Central memory CD8-positive, alpha-beta T cell (primary cell): Measurements from ENCODE around the gene SIGLEC15.
A peak's percentile ranks its signal among the peaks of the same experiment; 100 is the strongest.

Experiments used
- ATAC-seq: fragments of 150-1000 bp; cut with Tn5 transposase; replicated peaks from 2 replicates; pipeline ENCODE4 v1.10.0; 2022; ENCODE audit warnings: mild to moderate bottlenecking, moderate FRiP score, moderate number of reproducible peaks; ENCODE audit not compliant: poor library complexity, severe bottlenecking; ENCODE audit errors: extremely low read depth
- DNase-seq, 2 donors: peaks; one replicate each; pipeline ENCODE4 v3.0.0; 2021; ENCODE audit warnings: low spot score in 2 of 2
- H3K27ac Mint-ChIP-seq: one replicate; pipeline ENCODE4 v1.8.0; 2022; ENCODE audit warnings: low read depth, mild to moderate bottlenecking, moderate library complexity, mixed read lengths
- H3K27me3 Mint-ChIP-seq: one replicate; pipeline ENCODE4 v1.8.0; 2022; ENCODE audit warnings: mixed read lengths
- H3K36me3 Mint-ChIP-seq: one replicate; pipeline ENCODE4 v1.8.0; 2022; ENCODE audit warnings: mild to moderate bottlenecking, moderate library complexity, mixed read lengths; ENCODE audit not compliant: insufficient read depth
- H3K4me1 Mint-ChIP-seq: one replicate; pipeline ENCODE4 v1.8.0; 2022; ENCODE audit warnings: mixed read lengths
- H3K4me3 Mint-ChIP-seq: one replicate; pipeline ENCODE4 v1.8.0; 2022; ENCODE audit warnings: mild to moderate bottlenecking, moderate library complexity, mixed read lengths
- H3K9me3 Mint-ChIP-seq: one replicate; pipeline ENCODE4 v1.8.0; 2022; ENCODE audit warnings: mixed read lengths

The SIGLEC15 gene

DNA sequence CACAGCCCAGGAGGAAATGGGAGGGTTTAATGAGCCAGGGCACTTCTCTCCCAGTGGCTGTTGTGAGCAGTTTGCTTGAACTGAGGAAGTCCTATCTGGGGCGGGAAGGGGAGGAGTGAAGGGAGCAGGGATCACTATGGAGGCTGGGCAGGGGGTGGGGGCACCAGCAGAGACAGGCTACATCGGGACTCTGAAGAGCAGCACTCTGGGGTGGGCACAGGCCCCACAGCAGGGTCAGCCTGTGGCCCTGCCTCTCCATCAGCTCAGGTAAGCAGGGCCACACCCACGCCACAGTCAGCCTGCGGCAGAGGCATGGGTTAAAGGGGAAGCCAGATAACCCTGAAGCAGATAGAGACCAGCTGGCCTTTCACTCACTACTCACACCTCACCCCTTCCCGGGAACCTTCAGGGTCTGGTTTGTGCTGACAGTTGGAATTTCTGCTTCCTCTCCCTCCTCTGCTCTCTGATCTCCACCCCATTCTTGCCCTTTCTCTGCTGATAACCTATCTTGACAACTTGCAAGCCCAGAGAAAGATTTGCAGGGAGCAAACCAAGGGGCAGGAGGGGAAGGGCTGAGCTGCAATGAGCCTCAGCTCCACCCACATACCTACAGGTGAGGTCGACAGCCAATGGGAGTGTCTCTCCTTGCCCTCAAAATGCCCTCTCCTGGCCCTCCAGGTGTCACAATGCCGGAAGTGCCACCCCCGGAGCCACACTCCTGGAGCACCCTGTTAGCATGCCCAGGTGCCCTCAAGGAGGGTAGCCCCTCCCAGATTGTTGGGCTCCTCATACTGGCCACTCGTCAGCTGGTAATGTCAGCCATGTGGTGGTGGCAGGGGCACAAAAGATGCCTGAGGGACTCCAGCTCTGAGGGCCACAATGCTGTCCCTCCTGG, 3.7 kb downstream of the SIGLEC15 start:
- ATAC-seq (no peak), DNase-seq (no peak)
- no peak overlapping the region for H3K27ac Mint-ChIP-seq
- peaks cover 13% of the 10 kb centered on the region for H3K4me1 Mint-ChIP-seq
- H3K9me3 Mint-ChIP-seq = no peaks in the 10 kb centered on the region
- peaks cover 22% of the 10 kb centered on the region for H3K27me3 Mint-ChIP-seq
- no peak overlapping the region for H3K4me3 Mint-ChIP-seq
- no peaks in the 10 kb centered on the region for H3K36me3 Mint-ChIP-seq

DNA sequence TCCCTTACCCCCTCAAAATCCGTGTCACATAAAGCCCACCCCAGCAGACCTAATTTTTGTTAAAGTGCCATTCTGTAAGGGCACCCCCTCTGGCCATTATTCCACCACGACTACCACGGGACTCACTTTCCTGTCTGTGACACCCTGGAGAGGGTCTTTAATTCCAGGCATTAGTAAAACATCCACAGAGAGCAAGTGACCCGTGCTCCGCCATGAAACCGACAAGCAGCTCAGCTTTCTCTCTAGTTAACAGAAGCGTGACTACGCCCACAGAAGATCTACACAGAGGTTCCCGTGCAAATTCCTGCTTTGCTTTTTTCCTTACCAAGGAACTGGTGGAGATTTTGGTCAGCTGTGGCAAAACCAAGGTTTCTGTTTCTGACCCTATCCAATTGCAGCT, 4.4 kb downstream of the SIGLEC15 start:
- peaks cover 29% of the 10 kb centered on the region for H3K27me3 Mint-ChIP-seq

DNA sequence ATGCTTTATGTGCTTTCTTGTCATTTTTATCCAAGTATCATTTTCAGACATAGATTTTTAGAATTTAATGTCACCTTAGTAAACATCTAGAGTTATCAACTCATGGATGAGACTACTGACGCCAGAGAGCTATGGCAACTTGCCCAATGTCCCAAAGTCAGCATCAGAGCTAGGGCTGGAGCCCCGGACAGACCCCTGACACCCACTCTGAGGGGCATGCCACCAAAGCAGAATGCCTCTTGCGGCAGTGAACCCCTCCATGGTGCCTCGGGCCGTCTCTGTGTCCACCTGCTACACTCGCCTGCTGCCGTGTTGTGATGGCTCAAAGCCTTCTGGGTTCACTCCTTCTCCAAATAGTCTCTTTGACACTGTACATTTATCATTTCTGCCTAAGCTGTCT, 5.4 kb downstream of the SIGLEC15 start:
- Mint-ChIP-seq H3K9me3 (no peaks in the 10 kb centered on the region), H3K36me3 (peaks cover 2% of the 10 kb centered on the region), H3K4me1 (peaks cover 1% of the 10 kb centered on the region), H3K27ac (no peak overlapping the region), H3K4me3 (no peak overlapping the region), H3K27me3 (peaks cover 40% of the 10 kb centered on the region)
- no peak for ATAC-seq
- DNase-seq = no peak

More for the DNA sequence above, 4.4 kb downstream of the SIGLEC15 start:
- ATAC-seq (no peak), DNase-seq (no peak)
- H3K27ac Mint-ChIP-seq = no peak overlapping the region
- peaks cover under 1% of the 10 kb centered on the region for H3K36me3 Mint-ChIP-seq
- H3K4me1 Mint-ChIP-seq = peaks cover 6% of the 10 kb centered on the region
- H3K9me3 Mint-ChIP-seq = no peaks in the 10 kb centered on the region
- no peak overlapping the region for H3K4me3 Mint-ChIP-seq

- H3K4me3 Mint-ChIP-seq = no peak overlapping the region
- H3K27me3 Mint-ChIP-seq = peaks cover 60% of the 10 kb centered on the region
- peaks cover 2% of the 10 kb centered on the region for H3K36me3 Mint-ChIP-seq
- ATAC-seq (no peak), DNase-seq (no peak)
- H3K27ac Mint-ChIP-seq = no peak overlapping the region
- no peaks in the 10 kb centered on the region for H3K9me3 Mint-ChIP-seq
- no peaks in the 10 kb centered on the region for H3K4me1 Mint-ChIP-seq
Observed at GRCh38 chr18:45833846-45834245, 8.4 kb downstream of the SIGLEC15 start.

DNA sequence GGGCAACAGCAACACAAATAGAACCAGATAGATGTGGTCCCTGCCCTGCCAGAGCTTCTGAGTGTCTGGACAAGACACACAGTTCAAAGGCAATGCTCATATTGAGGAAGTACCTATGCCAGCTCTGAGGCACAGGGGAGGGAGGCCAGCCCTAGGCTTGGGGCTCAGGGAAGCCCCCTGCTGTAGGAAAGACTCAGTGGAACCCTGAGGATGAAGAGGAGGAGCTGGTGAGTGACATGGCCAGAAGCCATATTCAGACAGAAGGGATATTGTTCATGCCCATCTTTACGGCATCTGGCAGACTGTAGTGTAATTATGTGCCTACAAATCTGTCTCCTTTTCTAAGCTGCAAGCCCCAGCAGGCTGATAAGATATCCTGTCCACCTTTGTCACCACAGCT, 8.8 kb downstream of the SIGLEC15 start:
- Mint-ChIP-seq H3K27ac (no peak overlapping the region), H3K36me3 (peaks cover 2% of the 10 kb centered on the region), H3K4me3 (no peak overlapping the region), H3K9me3 (no peaks in the 10 kb centered on the region), H3K4me1 (peaks cover 3% of the 10 kb centered on the region), H3K27me3 (peaks cover 65% of the 10 kb centered on the region)
- ATAC-seq = no peak
- no peak for DNase-seq

- DNase-seq (no peak), ATAC-seq (no peak)
- H3K4me3 Mint-ChIP-seq = no peak overlapping the region
- peaks cover 73% of the 10 kb centered on the region for H3K27me3 Mint-ChIP-seq
- no peak overlapping the region for H3K27ac Mint-ChIP-seq
- peaks cover 6% of the 10 kb centered on the region for H3K4me1 Mint-ChIP-seq
- no peaks in the 10 kb centered on the region for H3K9me3 Mint-ChIP-seq
- H3K36me3 Mint-ChIP-seq = peaks cover 2% of the 10 kb centered on the region
Observed at GRCh38 chr18:45835057-45835636, 9.7 kb downstream of the SIGLEC15 start.

GRCh38 chr18:45836242-45837205, 11.0 kb downstream of the SIGLEC15 start:
- Mint-ChIP-seq H3K27ac (no peak overlapping the region), H3K27me3 (peaks cover 74% of the 10 kb centered on the region)
- no peak for ATAC-seq

DNA sequence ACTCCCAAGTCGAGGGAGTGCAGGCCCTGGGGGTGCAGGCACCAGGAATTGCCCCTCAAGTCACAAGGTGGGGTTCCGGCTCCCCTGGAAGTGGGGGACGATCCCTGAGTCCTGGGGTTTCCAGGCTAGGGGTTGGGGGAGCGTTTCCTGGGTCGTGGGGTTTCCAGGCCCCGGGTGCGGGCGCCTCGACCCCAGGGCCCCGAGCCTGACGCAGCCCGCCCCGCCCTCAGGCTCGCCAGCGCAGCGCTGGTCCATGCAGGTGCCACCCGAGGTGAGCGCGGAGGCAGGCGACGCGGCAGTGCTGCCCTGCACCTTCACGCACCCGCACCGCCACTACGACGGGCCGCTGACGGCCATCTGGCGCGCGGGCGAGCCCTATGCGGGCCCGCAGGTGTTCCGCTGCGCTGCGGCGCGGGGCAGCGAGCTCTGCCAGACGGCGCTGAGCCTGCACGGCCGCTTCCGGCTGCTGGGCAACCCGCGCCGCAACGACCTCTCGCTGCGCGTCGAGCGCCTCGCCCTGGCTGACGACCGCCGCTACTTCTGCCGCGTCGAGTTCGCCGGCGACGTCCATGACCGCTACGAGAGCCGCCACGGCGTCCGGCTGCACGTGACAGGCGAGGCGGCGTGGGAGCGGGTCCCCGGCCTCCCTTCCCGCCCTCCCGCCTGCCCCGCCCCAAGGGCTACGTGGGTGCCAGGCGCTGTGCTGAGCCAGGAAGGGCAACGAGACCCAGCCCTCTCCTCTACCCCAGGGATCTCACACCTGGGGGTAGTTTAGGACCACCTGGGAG, 12.0 kb downstream of the SIGLEC15 start:
- peak; percentile 61 for ATAC-seq
- H3K9me3 Mint-ChIP-seq = no peaks in the 10 kb centered on the region
- H3K36me3 Mint-ChIP-seq = peaks cover 2% of the 10 kb centered on the region
- H3K4me3 Mint-ChIP-seq = peak overlapping the region; percentile 44
- H3K27ac Mint-ChIP-seq = no peak overlapping the region
- peaks cover 64% of the 10 kb centered on the region for H3K27me3 Mint-ChIP-seq
- no peak for DNase-seq
- H3K4me1 Mint-ChIP-seq = peaks cover 6% of the 10 kb centered on the region

More at GRCh38 chr18:45836242-45837205, 11.0 kb downstream of the SIGLEC15 start:
- Mint-ChIP-seq H3K36me3 (peaks cover 2% of the 10 kb centered on the region), H3K4me1 (peaks cover 6% of the 10 kb centered on the region), H3K4me3 (peak overlapping the region; percentile 44), H3K9me3 (no peaks in the 10 kb centered on the region)
- DNase-seq = no peak

DNA sequence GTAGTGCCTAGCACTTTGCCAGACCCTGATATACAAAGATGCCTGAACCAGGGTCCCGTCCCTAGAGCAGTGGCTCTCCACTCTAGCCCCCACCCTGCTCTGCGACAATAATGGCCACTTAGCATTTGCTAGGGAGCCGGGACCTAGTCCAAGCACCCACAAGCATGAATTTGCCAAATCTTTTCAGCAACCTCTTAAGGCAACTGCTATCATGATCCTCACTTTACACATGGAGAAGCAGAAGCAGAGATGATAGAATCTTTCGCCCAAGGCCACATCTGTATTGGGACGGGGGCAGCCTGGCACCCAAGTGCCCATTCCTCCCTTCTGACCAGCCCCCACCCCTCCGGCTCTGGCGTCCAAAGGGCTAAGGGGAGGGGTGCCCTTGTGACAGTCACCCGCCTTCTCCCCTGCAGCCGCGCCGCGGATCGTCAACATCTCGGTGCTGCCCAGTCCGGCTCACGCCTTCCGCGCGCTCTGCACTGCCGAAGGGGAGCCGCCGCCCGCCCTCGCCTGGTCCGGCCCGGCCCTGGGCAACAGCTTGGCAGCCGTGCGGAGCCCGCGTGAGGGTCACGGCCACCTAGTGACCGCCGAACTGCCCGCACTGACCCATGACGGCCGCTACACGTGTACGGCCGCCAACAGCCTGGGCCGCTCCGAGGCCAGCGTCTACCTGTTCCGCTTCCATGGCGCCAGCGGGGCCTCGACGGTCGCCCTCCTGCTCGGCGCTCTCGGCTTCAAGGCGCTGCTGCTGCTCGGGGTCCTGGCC, 13.0 kb downstream of the SIGLEC15 start:
- H3K4me3 Mint-ChIP-seq = peak overlapping the region; percentile 39
- ATAC-seq (no peak), DNase-seq (no peak)
- H3K9me3 Mint-ChIP-seq = no peaks in the 10 kb centered on the region
- peaks cover 60% of the 10 kb centered on the region for H3K27me3 Mint-ChIP-seq
- H3K36me3 Mint-ChIP-seq = peaks cover 3% of the 10 kb centered on the region
- H3K27ac Mint-ChIP-seq = no peak overlapping the region
- peaks cover 6% of the 10 kb centered on the region for H3K4me1 Mint-ChIP-seq

- peaks cover 7% of the 10 kb centered on the region for H3K4me1 Mint-ChIP-seq
- DNase-seq = no peak
Observed at GRCh38 chr18:45839414-45840395, 14.2 kb downstream of the SIGLEC15 start.

More at GRCh38 chr18:45839414-45840395, 14.2 kb downstream of the SIGLEC15 start:
- ATAC-seq = peak; percentile 41
- no peak overlapping the region for H3K27ac Mint-ChIP-seq
- peaks cover 3% of the 10 kb centered on the region for H3K36me3 Mint-ChIP-seq
- no peaks in the 10 kb centered on the region for H3K9me3 Mint-ChIP-seq
- peak overlapping the region; percentile 24 for H3K4me3 Mint-ChIP-seq
- peaks cover 53% of the 10 kb centered on the region for H3K27me3 Mint-ChIP-seq
